SK-N-SH treated with all-trans-retinoic acid at 6 μM for 48 hours (cell line): ENCODE measurements around the gene TSEN54.
"Not testable (repeated sequence)": the region's sequence is repeated elsewhere in the genome, so short reads cannot be mapped to it uniquely, and the experiment has no call there.

Source experiments
- ATAC-seq: fragments of 200-7000 bp; cut with Tn5 transposase; 3 replicates; pipeline ENCODE4 v1.9.1; 2020; ENCODE audit warnings: mild to moderate bottlenecking, moderate library complexity
- ARNTL ChIP-seq: fragments of 450-650 bp; formaldehyde crosslinking; IDR thresholded peaks from 2 replicates; pipeline ENCODE4 v1.5.0; 2020; ENCODE audit warnings: low read depth, mild to moderate bottlenecking, moderate library complexity, borderline replicate concordance
- BACH2 ChIP-seq: fragments of 250-450 bp; sonication (Bioruptor Pico); IDR thresholded peaks from 2 replicates; pipeline ENCODE4 v1.9.0; 2021; ENCODE audit warnings: mild to moderate bottlenecking, borderline replicate concordance
- CSDC2 ChIP-seq: fragments of 250-450 bp; sonication (Bioruptor Pico); IDR thresholded peaks from 2 replicates; pipeline ENCODE4 v1.5.0; 2020; ENCODE audit warnings: mild to moderate bottlenecking, moderate library complexity
- ISL1 ChIP-seq: fragments of 250-450 bp; sonication (Bioruptor Pico); IDR thresholded peaks from 2 replicates; pipeline ENCODE4 v2.1.2; 2022; ENCODE audit warnings: mild to moderate bottlenecking, moderate library complexity
- OSR1 ChIP-seq: fragments of 250-450 bp; sonication (Bioruptor Pico); IDR thresholded peaks from 2 replicates; pipeline ENCODE4 v1.8.0; 2022; ENCODE audit warnings: moderate library complexity, mild to moderate bottlenecking, inconsistent platforms
- POU6F1 ChIP-seq: fragments of 250-450 bp; sonication (Bioruptor Pico); IDR thresholded peaks from 2 replicates; pipeline ENCODE4 v1.8.0; 2021; ENCODE audit warnings: low read depth, mild to moderate bottlenecking, moderate library complexity, borderline replicate concordance
- PPARA ChIP-seq: fragments of 250-450 bp; sonication (Bioruptor Pico); IDR thresholded peaks from 2 replicates; pipeline ENCODE4 v1.5.0; 2020; ENCODE audit warnings: mild to moderate bottlenecking, borderline replicate concordance
- RARB ChIP-seq: fragments of 250-450 bp; sonication (Bioruptor Pico); IDR thresholded peaks from 2 replicates; pipeline ENCODE4 v1.8.0; 2021; ENCODE audit warnings: mild to moderate bottlenecking, moderate library complexity
- SNAI2 ChIP-seq: fragments of 250-450 bp; sonication (Bioruptor Pico); IDR thresholded peaks from 2 replicates; pipeline ENCODE4 v1.5.0; 2020; ENCODE audit warnings: mild to moderate bottlenecking, moderate library complexity
- TCF4 ChIP-seq: fragments of 250-450 bp; sonication (Bioruptor Pico); IDR thresholded peaks from 2 replicates; pipeline ENCODE4 v1.8.0; 2021; ENCODE audit warnings: mild to moderate bottlenecking, moderate library complexity, borderline replicate concordance
- TOX ChIP-seq: fragments of 250-450 bp; sonication (Bioruptor Pico); IDR thresholded peaks from 2 replicates; pipeline ENCODE4 v1.8.0; 2021; ENCODE audit warnings: mild to moderate bottlenecking, moderate library complexity, borderline replicate concordance
- TSHZ2 ChIP-seq: fragments of 250-450 bp; sonication (Bioruptor Pico); IDR thresholded peaks from 2 replicates; pipeline ENCODE4 v1.5.0; 2020; ENCODE audit warnings: mild to moderate bottlenecking, moderate library complexity
- ZC3H10 ChIP-seq: fragments of 250-450 bp; sonication (Bioruptor Pico); IDR thresholded peaks from 2 replicates; pipeline ENCODE4 v1.5.1; 2021; ENCODE audit warnings: mild to moderate bottlenecking, moderate library complexity
- ZFP3 ChIP-seq: fragments of 250-450 bp; sonication (Bioruptor Pico); IDR thresholded peaks from 2 replicates; pipeline ENCODE4 v1.5.0; 2020; ENCODE audit warnings: mild to moderate bottlenecking, moderate library complexity
- ZFP30 ChIP-seq: fragments of 450-650 bp; formaldehyde crosslinking; IDR thresholded peaks from 2 replicates; pipeline ENCODE4 v1.5.0; 2022; ENCODE audit warnings: mild to moderate bottlenecking, moderate library complexity
- ZNF565 ChIP-seq: fragments of 450-650 bp; formaldehyde crosslinking; conservative IDR thresholded peaks from 2 replicates; pipeline ENCODE4 v1.5.0; 2020; ENCODE audit warnings: low read depth, mild to moderate bottlenecking, moderate library complexity
- ZNF70 ChIP-seq: fragments of 450-650 bp; formaldehyde crosslinking; IDR thresholded peaks from 2 replicates; pipeline ENCODE4 v1.5.0; 2020; ENCODE audit warnings: mild to moderate bottlenecking, moderate library complexity
- TF ChIP-seq, protein P1 (sequence below): fragments of 250-450 bp; sonication (Bioruptor Pico); IDR thresholded peaks from 2 replicates; pipeline ENCODE4 v1.5.1; 2020; ENCODE audit warnings: low read depth, mild to moderate bottlenecking, moderate library complexity
- TF ChIP-seq, protein P2 (sequence below): fragments of 250-450 bp; sonication (Bioruptor Pico); IDR thresholded peaks from 2 replicates; pipeline ENCODE4 v1.5.1; 2021; ENCODE audit warnings: mild to moderate bottlenecking, moderate library complexity

TSEN54 gene

DNA sequence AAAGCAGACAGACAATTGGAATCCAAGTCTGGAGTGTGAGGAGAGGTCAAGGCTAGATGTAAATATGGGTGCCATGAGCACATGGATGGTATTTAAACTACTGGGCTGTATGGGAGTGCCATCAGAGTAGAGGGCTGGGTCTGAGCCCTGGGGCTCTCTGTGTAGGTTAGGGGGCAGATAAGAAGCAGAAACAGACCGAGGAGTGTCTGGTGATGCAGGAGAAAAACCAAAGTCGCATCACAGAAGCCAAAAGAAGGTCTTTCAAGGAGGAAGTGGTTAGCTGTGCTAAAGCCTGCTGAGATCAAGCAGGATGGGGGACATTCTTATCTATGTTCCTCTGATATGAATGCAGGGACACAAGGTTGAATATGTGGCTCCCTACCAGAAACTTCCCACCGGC, 1.9 kb downstream of the TSEN54 start:
- ATAC-seq: no peak

DNA sequence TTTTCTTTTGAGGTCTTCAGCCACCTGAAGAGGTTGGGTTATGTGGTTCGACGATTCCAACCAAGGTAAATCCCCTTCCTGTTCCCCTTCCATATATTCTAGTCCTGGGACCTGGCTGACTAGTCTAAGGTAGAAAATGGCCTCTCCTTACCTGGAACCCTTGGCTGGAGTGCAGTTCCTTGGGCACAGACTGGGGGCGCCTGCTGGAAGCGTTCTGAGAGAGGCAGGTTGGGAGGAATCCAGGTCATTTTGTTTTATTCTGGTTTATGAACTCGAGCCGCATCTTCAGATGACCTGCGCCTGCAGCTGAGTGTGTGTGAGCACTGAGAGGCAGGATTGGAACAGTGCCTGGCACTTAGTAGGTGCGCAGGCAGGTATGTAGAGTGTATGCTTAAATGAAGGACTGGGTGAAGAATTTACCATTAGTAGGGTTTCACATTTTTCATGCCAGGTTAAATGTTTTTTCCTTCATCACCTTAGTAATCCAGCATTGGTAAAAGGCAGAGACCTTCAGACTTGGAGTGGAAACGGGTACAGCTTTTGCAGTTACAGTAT, 2.7 kb downstream of the TSEN54 start:
- no peak for ATAC-seq
- no peak for TF ChIP-seq POU6F1 (CRISPR knock-in tag)
- no peak for TF ChIP-seq ZFP30
- TF ChIP-seq, protein P1, sequence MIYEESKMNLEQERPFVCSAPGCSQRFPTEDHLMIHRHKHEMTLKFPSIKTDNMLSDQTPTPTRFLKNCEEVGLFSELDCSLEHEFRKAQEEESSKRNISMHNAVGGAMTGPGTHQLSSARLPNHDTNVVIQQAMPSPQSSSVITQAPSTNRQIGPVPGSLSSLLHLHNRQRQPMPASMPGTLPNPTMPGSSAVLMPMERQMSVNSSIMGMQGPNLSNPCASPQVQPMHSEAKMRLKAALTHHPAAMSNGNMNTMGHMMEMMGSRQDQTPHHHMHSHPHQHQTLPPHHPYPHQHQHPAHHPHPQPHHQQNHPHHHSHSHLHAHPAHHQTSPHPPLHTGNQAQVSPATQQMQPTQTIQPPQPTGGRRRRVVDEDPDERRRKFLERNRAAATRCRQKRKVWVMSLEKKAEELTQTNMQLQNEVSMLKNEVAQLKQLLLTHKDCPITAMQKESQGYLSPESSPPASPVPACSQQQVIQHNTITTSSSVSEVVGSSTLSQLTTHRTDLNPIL: no peak
- no peak for TF ChIP-seq ISL1 (CRISPR knock-in tag)
- TF ChIP-seq ZNF70: no peak
- no peak for TF ChIP-seq TSHZ2 (CRISPR knock-in tag)
- TF ChIP-seq BACH2 (CRISPR knock-in tag): no peak
- no peak for TF ChIP-seq OSR1 (CRISPR knock-in tag)
- TF ChIP-seq ZC3H10: no peak
- TF ChIP-seq ZNF565 (CRISPR knock-in tag): no peak

More for the DNA sequence above, 1.9 kb downstream of the TSEN54 start:
- TF ChIP-seq TOX (CRISPR knock-in tag): no peak
- no peak for TF ChIP-seq ZFP30
- TF ChIP-seq ARNTL (CRISPR knock-in tag): no peak
- TF ChIP-seq POU6F1 (CRISPR knock-in tag): no peak
- no peak for TF ChIP-seq ISL1 (CRISPR knock-in tag)
- no peak for TF ChIP-seq ZFP3 (CRISPR knock-in tag)
- TF ChIP-seq ZC3H10: no peak
- TF ChIP-seq TSHZ2 (CRISPR knock-in tag): no peak
- no peak for TF ChIP-seq SNAI2 (CRISPR knock-in tag)
- no peak for TF ChIP-seq CSDC2 (CRISPR knock-in tag)
- TF ChIP-seq PPARA (CRISPR knock-in tag): no peak
- TF ChIP-seq TCF4 (CRISPR knock-in tag): no peak
- no peak for TF ChIP-seq BACH2 (CRISPR knock-in tag)
- TF ChIP-seq, all 23 proteins: peak for 0

GRCh38 chr17:75520413-75520812, 4.1 kb downstream of the TSEN54 start:
- ATAC-seq: not testable (repeated sequence)

DNA sequence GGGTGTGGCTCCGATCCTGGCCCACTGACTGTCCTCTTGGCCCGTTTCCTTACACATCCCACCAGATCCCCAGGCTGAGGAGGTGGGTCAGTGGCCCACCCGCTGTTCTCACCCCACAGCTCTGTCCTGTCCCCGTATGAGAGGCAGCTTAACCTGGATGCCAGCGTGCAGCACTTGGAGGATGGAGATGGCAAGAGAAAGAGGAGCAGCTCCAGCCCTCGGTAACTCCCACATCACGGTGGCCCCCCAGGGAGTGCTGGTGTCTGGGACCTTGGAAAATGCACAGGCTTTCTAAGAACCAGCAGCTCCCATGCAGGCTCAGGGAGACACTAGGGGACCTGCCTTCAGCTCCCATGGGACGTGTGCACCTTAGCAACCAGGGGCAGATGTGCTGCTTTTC, 5.0 kb downstream of the TSEN54 start:
- no peak for ATAC-seq
- TF ChIP-seq TOX (CRISPR knock-in tag) (no peak), SNAI2 (CRISPR knock-in tag) (no peak), ZNF70 (no peak), RARB (CRISPR knock-in tag) (no peak), ISL1 (CRISPR knock-in tag) (no peak)
- TF ChIP-seq, protein P2, sequence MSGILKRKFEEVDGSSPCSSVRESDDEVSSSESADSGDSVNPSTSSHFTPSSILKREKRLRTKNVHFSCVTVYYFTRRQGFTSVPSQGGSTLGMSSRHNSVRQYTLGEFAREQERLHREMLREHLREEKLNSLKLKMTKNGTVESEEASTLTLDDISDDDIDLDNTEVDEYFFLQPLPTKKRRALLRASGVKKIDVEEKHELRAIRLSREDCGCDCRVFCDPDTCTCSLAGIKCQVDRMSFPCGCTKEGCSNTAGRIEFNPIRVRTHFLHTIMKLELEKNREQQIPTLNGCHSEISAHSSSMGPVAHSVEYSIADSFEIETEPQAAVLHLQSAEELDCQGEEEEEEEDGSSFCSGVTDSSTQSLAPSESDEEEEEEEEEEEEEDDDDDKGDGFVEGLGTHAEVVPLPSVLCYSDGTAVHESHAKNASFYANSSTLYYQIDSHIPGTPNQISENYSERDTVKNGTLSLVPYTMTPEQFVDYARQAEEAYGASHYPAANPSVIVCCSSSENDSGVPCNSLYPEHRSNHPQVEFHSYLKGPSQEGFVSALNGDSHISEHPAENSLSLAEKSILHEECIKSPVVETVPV (CRISPR knock-in tag): no peak
- TF ChIP-seq, all 23 proteins: peak for 0
